GM03348 (cell line): ENCODE results near the gene EME1.
"Not testable (repeated sequence)": the region's sequence is repeated elsewhere in the genome, so short reads cannot be mapped to it uniquely, and the experiment has no call there.

Experiments
- DNase-seq: peaks from one replicate; pipeline ENCODE4 v3.0.0; 2012; ENCODE audit warnings: low spot score

The EME1 gene, protein sequence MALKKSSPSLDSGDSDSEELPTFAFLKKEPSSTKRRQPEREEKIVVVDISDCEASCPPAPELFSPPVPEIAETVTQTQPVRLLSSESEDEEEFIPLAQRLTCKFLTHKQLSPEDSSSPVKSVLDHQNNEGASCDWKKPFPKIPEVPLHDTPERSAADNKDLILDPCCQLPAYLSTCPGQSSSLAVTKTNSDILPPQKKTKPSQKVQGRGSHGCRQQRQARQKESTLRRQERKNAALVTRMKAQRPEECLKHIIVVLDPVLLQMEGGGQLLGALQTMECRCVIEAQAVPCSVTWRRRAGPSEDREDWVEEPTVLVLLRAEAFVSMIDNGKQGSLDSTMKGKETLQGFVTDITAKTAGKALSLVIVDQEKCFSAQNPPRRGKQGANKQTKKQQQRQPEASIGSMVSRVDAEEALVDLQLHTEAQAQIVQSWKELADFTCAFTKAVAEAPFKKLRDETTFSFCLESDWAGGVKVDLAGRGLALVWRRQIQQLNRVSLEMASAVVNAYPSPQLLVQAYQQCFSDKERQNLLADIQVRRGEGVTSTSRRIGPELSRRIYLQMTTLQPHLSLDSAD

DNA sequence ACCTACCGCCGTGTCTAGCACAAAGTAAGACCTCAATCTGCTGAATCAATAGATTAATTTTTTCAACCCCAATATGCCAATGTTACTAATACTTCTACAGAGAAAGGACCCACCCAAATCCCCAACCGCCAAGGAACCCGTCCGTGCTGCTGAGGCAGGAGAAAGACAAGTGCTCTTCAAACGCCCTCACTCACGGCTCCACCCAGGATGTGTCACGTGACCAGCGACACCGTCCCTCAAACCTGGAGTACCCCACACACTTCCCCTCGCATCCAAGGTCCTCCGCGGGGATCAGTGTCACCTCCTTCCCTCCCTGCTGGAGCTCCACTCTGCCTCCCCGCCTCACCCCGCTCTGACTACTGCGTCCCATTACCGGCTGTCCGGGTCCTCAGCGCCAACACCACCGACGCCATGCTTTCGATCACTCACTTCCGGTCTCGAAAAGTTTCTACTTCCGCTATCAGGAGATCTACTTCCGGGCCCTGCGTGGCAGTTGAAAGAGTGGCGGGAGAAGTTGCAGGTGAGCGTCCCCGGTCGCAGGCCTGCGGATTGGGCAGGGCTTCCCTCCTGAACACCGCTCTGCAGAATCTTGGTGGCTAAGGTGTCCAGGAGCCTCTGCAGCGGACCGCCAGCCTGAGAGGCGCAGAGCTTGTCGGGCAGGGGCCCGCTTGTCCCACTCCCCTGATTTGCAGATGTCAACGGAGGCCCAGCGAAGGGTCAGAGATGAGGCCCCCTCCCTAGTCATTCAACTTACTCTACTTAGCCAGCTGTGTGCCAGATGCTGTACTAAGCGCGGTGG lies at the start of gene EME1, which contains the start of gene MRPL27:
TSS of gene EME1 (plus strand) at position 472 of the 799 bp plus-strand sequence. CDS start 1,980 bp downstream, outside the sequence.
TSS of gene MRPL27 (minus strand) at position 427 of the 799 bp plus-strand sequence. CDS start at position 413, 14 bp downstream.
- peak; percentile 94 for DNase-seq

DNA sequence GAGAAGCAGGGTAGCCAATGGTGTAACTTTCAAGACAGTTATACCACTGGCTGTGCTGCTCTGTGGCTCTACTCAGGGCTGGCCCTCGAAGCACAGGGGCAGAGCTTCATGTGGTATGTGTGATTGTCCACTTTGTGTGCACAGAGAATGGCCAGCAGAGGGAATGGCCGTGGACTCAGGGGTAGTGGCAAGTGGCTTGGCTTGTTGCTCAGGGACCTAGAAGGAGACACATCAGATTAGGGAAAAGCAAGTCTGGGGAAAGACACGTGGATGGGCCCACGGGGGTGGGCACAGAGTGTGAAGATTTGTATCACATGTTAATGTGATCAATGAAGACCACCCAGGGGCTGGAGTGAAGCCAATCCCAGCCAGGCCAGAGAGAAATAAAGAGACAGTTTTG lies 47.1 kb upstream of the EME1 start:
- no peak for DNase-seq

DNA sequence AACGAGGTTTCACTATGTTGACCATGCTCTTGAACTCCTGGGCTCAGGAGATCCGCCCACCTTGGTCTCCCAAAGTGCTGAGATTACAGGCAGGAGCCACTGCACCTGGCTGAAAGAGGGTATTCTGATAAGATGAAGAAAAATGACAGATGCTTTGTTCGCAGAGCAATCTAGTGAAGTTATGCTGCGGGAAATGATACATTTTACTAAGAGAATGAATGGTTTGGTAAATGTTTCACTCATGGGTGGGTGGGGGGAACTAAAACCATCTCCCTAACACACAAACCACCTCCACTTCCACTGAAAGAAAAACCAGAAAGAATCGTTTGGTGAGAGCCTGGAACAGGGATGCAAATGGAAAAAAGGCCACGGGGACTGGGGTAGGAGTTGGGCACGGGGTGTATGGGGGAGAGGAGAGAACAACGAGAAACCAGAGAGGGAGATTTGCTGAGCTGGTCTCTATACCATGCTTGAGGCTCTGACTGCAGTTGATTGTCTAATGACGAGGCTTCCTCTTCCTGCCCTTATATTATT lies 46.1 kb upstream of the EME1 start:
- no peak for DNase-seq

DNA sequence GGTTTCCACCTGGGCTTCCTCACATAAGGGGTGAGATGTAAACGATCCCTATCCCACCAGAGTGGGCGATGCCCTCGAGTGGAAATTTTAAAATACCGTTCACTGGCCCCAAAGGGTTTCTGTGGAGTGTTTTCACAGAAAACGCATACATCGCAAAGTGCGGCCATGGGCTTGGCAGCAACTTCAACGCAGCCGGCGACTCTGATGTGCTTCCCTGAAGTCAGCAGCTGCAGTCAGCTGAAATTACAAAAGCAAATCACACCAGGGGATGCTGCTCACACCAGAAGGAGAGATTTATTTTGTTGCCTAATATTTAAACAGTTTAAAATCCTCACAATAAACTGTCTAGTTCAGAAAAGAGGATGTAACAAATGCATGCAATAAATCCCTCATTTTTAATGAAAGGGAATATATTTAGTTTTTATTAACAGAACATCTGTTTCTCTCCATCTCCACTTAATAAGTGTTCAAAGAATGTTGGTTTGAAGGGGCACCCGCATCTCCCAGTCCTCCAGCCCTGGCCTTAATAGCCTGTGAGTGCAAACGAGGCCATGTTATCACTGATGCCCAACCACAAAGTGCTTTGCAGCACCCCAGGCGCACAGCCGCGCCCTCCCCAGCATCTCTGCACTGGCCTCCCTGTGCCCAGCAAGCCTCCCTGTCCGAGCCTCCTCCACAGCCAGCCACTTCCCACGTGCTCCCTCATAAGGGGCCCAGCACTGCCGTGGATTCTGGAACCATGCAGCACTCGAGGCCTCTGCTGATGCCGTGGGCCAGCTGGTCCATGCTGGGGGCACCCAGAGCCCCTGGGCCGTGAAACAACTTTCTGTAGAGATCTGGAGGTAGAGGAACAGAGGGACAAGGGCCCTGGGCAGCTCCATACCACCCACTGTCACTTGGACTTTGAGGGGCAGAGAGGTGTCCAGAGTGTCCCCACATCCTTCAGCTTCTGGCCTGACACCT lies 44.4 kb upstream of the EME1 start:
- no peak for DNase-seq

DNA sequence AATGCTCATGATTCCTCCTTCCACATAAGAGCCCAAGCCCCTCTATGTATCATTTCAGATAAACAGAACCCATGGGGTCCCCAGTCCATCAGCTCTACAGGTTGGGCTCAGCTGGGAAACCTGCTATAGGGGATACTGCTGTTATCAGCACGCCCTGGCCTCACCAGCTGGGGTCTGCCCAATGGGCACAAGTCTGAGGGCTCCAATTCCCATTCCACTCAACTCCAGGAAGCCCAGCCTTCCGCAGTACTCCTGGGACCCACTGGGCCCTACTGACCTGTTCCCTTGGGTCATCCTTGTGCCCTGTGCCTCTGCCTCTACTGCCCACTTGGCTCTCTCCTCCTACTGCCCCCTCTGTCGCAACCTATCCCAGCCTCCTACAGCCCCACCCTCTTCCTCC lies 43.3 kb upstream of the EME1 start:
- no peak for DNase-seq

DNA sequence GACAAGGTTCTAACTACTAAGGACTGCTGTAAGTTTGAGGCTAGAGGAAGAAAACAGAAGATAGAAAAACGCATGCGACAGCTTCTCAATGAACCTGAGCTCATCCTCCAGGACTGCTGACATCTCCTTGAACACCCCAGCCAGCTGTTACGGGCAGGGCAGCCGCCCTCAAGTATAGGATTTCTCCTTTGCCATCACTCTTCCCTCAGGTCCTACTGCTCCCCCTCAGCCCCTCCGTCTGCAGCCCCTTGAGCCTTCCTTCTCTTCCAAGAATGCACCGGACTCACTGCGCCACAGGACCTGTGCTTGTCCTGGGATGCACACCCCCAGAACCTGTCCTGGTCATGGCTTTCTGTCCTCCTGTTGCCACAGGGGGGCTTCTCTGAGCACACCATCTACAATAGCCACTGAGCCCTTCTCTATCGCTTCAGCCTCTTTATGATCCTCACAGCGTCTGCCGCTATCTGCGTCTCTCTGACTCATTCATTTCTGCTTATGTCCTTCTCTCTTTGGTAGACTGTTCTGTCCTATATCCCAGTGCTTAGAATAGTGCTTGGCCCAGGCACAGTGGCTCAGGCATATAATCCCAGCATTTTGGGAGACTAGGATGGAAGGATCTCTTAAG lies 42.8 kb upstream of the EME1 start:
- DNase-seq, result no peak

DNA sequence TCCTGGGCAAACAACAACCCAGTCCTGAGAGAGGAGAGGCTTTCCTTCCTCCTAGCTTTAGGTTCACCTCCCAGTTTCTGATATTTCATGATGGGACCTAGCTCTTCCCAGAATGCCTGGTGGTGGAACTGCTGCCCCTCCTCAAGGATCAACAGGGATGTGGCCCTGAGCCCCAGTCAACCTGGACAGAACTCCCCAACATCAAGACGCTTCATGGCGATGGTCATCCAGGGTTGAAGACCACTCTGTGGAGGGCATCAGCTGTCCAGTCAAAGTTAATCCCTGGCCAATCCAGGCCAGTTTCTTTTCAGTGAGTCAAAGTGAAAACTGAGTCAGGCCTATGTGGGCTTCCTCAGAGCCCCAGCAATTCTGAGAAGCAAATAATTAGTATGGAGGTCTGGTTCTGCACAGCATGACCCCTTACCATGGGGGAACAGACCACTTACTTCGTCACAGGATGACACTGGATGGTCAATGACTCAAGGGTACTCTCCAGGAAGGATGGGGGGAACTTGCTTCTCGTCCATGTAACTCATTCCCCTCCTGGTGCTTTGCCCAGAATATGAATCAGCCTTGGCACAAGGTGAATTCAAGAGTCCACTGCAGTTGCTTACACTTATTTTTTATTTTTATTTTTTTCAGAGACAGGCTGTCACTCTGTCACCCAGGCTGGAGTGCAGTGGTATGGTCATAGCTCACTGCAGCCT lies 41.8 kb upstream of the EME1 start:
- DNase-seq, result peak; percentile 73

DNA sequence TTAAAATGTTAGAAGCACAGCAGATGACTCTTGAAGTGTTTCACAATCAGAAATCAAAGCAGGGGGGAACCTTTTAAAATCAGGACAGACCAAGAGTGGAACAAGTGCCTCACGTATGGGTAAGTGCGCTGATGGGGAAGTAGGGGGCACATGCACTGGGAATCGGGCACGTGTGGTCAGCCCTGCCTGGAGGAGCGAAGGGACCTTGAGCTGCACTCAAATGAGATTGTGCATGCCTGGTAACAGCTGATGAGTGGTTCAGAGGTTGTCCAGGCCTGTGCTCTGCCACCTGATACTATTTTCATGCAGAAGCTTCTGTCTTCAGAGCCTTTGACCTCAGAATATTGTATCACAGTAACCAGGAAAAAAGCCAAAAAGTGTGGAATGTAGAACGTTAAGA lies 40.8 kb upstream of the EME1 start:
- no peak for DNase-seq

DNA sequence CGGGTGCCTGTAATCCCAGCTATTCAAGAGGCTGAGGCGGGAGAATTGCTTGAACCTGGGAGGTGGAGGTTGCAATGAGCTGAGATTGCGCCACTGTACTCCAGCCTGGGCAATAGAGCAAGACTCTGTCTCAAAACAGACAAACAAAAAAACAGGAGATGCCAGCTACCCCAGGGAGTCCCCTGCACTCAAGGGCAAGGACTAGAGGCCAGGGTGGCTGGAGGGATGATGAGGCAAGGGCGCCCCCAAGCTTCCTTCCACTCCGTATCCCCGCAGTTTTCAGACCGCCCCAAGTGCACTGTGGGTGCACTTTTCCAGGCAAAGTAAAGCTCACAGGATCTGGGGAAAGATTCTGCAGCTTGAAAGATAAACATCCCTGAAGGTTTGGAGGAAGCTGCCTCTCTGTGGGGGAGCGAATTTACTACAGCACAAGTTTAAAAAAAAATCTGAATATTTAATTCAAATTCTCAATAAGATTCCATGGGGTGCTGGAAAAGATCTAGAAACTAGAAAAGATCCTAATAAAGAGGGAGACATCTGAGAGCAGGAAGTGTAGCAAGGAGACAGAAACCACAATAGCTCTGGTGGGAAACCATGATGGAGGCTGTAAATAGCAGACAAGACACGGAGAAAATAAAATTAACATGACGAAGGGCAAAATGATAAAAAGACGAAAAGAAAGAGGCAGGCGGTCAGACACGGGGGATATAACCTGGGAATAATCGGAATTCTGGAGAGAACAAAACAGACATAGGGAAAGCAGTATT lies 39.6 kb upstream of the EME1 start:
- DNase-seq, result not testable (repeated sequence)

DNA sequence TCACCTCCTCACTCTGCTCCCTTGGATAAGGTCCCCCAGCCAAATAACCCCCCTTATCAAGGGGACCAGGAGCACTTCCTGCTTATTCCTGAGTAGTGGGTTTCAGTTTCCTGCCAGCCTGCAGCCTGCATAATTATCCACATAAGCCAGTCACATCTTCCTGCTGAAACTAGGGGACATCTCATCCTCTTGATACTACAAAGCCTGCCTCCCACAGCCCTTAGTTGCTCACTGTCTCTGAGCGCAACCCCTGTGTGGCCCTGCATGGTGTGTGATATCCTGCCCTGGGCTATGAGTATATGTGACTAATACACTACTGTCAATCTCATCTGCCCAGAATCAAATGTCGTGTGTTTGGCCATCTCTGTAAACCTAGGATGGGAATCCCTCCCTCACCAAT lies 35.1 kb upstream of the EME1 start:
- no peak for DNase-seq

DNA sequence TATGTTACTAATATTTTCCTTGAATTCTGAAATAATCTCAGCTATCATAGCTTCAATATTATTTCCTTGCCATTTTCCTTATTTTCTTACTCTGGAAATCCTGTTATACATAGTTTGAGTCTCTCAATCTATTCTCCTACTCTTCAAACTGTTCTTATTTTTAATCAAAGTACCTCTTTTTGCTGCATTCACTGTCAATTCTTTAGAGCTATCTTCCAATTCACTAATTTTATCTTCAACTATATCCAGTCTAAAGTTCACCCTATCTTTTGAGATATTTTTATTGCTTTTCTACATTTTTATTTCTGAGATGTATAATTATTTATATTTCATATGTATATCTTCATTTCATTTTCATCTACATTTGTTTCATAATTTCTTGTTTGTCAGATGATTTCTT lies 34.4 kb upstream of the EME1 start:
- no peak for DNase-seq

DNA sequence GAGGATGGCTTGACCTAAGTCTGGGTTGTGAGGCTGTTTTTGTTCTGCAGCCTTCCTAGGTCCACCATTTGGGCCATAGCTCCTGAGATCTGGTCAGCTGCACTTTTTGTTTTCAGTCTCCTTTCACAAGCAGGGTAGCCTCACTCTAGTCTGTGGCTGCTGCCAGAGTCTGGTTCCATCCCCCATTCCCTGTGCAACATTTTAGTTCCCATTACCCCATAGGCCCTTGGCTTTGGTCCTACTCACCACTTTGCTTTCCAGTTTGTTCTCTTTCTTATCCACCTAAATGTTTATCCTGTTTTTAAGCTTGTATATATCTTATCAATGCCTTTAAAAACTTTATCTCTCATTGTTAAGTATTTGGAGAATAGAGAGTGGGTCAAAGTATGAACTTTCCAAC lies 33.6 kb upstream of the EME1 start:
- DNase-seq, result no peak

DNA sequence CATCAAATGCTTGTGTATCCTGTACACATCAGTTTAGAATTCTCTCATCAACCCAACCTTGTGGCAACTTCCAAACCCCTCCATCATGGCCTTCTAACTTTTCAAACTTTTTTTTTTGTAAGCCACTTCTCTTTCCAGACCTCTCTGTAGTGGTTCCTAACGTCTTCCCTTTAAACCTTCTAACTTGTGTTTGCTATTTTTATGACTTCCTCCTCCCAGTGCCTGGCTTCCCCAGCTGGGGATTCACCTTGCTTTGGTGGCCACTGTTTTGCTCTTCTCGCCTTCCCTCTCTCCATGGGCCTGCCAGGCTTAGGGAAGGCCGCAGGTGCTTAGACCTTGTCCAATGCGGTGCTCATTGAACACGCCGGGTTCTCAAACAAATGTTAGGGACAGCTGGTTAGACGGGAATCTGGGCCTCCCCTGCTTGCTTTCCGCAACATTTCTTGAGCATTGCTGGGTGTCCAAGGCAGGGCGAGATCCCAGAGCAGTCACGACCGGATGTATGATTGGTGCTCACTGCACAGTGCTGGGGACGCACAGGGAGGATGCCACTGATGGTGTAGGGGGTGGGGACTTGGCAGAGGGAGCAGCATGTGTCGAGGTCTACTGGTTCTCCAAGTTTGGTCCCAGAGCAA lies 28.2 kb upstream of the EME1 start:
- no peak for DNase-seq

DNA sequence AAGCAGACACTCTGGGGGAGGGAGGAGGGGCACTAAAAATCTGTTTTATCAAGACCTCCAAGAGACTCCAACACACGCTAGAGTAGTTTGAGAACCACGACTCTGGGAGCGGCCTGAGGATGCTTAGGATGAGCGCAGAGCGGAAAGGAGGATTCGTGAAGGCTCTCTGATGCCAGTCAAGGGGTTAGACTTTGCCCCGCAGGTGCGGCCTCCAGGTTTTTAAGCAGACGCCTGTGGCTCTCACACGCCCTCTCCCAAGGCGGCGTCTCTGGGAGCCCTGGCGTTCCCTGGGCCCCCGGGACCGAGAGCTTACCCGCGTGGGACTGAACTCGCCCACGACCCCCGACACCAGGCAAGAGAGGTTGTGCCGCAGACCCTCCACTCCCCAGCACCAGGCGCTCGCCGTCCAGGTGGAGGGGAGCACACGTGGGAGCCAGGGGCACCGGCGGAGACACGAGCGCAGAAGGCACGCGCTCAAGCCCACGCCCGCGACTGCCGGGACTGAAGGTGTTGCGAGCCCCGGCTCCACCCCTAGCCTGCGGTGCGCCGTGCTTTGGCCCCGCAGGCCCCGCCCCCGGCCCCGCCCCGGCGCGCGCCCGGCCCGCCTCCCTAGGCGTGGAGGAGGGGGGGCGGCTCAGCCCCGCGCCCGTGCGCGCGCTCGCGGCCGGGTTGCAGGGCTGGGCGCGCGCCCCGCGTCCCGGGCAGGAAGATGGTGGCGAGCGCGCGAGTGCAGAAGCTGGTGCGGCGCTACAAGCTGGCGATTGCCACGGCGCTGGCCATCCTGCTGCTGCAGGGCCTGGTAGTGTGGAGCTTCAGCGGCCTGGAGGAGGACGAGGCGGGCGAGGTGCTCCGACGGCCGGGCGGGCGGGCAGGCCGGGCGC lies 27.4 kb upstream of the EME1 start, which contains the start of gene XYLT2:
TSS of gene XYLT2 (plus strand) at position 695 of the 881 bp plus-strand sequence. CDS start at position 710, 15 bp downstream.
- DNase-seq, result peak; percentile 99

DNA sequence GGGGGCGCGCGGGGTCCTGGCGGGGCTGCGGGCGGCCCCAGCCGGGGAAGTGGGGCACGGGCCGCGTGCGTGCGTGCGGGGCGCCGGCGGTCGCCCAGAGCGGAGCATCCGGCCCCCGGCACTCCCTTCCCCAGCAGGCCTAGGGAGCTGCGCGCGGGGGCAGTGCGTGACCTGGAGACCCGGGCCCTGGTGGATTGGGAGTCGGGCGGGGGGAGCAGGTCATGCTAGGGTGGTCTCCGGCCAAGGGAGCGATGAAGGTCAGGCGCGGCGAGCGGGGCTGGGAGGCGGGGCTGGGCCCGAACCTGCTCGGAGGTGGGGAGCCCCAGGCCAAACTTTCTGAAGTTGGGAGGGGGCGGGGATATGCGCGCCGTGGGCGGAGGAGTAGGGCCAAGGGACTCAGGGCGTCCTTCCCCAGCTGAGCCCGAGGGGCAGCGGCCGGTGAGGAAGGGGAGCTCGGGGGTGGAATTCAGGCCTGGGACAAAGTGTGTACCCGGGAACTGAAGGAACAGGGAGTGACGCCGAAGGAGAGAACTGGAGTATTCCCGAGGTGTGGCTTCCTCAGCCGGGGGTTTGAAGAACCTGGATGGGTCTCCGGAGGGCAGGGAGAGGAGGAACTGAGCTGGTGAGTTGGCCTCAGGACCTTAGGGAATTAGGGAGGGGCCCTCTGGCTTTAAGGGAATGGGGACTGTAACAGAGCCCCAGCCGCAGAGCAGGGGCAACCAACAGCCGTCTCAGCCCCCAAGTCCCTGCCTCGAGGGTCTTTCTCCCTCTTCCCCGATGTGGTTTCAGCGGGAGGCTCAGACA lies 26.5 kb upstream of the EME1 start:
- peak; percentile 65 for DNase-seq

DNA sequence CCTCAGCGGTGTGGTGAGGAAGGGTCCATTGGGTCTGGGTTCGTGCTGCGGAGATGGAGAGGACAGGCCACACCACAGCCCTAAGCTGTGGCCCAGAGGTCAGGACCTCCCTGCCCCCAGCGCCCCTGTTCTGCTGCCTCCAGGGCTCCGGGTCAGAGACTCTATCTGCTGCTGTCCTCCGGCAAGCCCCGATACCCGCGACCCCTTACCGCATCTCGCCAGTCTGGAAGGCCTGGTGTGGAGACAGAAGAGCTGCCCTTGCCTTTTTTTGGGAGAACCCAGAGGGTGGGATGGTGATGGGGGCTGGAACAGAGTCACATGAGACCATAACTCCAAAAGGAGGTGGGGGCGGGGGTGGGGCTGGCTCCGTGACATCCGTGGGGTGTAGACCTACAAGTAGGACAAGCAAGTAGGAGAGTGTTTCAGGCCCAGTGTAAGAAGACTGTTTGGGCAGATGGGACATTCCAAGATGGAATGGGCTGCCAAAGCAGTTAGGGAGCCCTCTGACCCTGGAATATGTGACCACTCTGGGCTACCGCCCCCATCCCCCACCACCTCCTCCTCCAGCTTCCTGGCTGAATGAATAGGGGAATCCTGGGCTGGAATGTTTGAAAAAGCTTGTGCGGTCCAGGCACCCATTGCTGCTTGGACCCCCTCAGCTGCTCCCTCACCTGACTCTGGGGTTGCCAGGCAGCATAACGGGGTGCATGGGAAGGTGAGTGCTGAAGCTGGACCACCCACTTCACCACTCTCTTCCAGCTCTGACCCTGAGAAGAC lies 25.7 kb upstream of the EME1 start:
- DNase-seq, result no peak
